Measurements from ENCODE around the gene NRP1. TPM values are rescaled to one million over a fixed set of nuclear protein-coding genes. Genes with fewer than 3 reads are reported as not detected.

Gene NRP1
- total and polyA plus RNA-seq, 2 of the 8 experiments (the other 6 are each of a cell fraction or from before 2014, with no cell fraction given) = 1.2 to 2.1 TPM

DNA sequence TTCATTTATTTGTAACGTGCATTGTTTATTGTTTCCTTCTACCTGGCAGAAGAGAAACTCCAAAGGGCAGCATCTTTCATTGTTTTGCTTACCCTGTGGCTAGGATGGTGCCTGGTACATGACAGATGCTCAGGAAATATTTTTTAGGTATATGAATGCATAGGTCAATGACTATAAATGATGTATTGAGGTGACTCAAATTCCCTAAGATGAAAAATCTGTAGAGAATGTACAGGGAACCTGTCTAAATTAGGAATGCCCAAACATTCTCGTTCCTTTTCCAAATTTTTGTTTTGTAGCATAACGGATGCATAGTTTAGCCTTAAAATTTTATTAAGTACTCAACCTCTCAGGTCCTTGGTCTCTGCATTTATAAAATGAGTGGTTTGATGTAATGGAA lies 71.6 kb downstream of the NRP1 start:
- Histone ChIP-seq H3K4me2 (ENCODE audit: insufficient read depth in 1 of 2, low read depth in 2 of 2, low read length in 2 of 2) (no peak overlapping the region), H2BK15ac (ENCODE audit: low read length) (no peak overlapping the region), H4K20me1 (replicated peaks in 1 of 2; ENCODE audit: control insufficient read depth in 1 of 2, insufficient read depth in 2 of 2, low read length in 2 of 2) (no peaks in the 10 kb centered on the region), H4K8ac (ENCODE audit: extremely low read depth, insufficient read depth, low read length) (no peak overlapping the region), H3K4me3 (ENCODE audit: extremely low read depth in 1 of 4, insufficient read depth in 2 of 4, low read depth in 3 of 4, low read length in 4 of 4) (no peak overlapping the region), H3K18ac (ENCODE audit: extremely low read depth, low read length) (no peak overlapping the region), H2BK5ac (ENCODE audit: low read depth, low read length) (no peak overlapping the region), H3K23me2 (ENCODE audit: low read depth, low read length) (no peaks in the 10 kb centered on the region), H3K9me3 (ENCODE audit: insufficient read depth in 2 of 2, low read depth in 1 of 2, low read length in 1 of 2) (no peaks in the 10 kb centered on the region), H4K91ac (replicated peaks; ENCODE audit: insufficient read length, low read length) (no peak overlapping the region), H3K56ac (replicated peaks; ENCODE audit: insufficient read length, low read depth, low read length) (no peak overlapping the region), H2AK5ac (ENCODE audit: low read depth, low read length) (no peak overlapping the region), H3K27ac (ENCODE audit: low read depth, low read length) (no peak overlapping the region), H3K27me3 (replicated peaks in 1 of 4; ENCODE audit: control insufficient read depth in 3 of 4, extremely low read depth in 1 of 4, insufficient read depth in 3 of 4, low read length in 3 of 4) (no peaks in the 10 kb centered on the region), H3K14ac (ENCODE audit: insufficient read length) (no peak overlapping the region), H3K23ac (ENCODE audit: insufficient read length) (no peak overlapping the region), H3K4ac (replicated peaks; ENCODE audit: insufficient read length, low read depth, low read length) (no peak overlapping the region), H3K36me3 (ENCODE audit: control insufficient read depth in 2 of 4, insufficient read depth in 4 of 4, low read length in 3 of 4) (no peaks in the 10 kb centered on the region), H2BK120ac (replicated peaks; ENCODE audit: low read depth, low read length) (no peak overlapping the region), H3K9ac (replicated peaks in 1 of 4; ENCODE audit: extremely low read depth in 1 of 4, low read depth in 3 of 4, low read length in 3 of 4) (no peak overlapping the region), H2BK20ac (ENCODE audit: low read length) (no peak overlapping the region), H2BK12ac (ENCODE audit: low read depth, low read length) (no peak overlapping the region), H3K79me1 (ENCODE audit: low read depth, low read length) (no peaks in the 10 kb centered on the region), H4K5ac (ENCODE audit: insufficient read length, low read depth, low read length) (no peak overlapping the region), H3K4me1 (replicated peaks in 1 of 4; ENCODE audit: control insufficient read depth in 3 of 4, insufficient read depth in 4 of 4, low read length in 3 of 4) (no peaks in the 10 kb centered on the region), H3K79me2 (ENCODE audit: control insufficient read depth in 1 of 2, insufficient read depth in 2 of 2, low read length in 2 of 2) (no peaks in the 10 kb centered on the region), H2AFZ (ENCODE audit: low read length) (no peak overlapping the region)
- FAIRE-seq (no peak), DNase-seq (ENCODE audit: low read depth in 1 of 2, low spot score in 2 of 2) (no peak)
- ChIA-PET CTCF (ENCODE audit: partially characterized antibody) (no interaction called here), POLR2A (ENCODE audit: partially characterized antibody) (no interaction called here)
- WGBS, 2 experiments (ENCODE audit: extremely low coverage in 1 of 2, insufficient coverage in 1 of 2, insufficient read length in 1 of 2, insufficient replicate concordance in 2 of 2, low coverage in 1 of 2, low lambda C conversion rate in 2 of 2, missing lambda C conversion rate in 1 of 2) = 90% methylated on average over 3 of the region's 3 CpGs; no CpG with 5 or more reads in 1 of the 2 experiments
- TF ChIP-seq KDM4A (IDR thresholded peaks at IDR 0.05; ENCODE audit: low read depth, low read length, severe bottlenecking) (no peak), POU5F1 (IDR thresholded peaks at IDR 0.05; ENCODE audit: low read depth, low read length) (no peak), CHD1 (IDR thresholded peaks at IDR 0.05; ENCODE audit: low read depth, low read length) (no peak), JUN (IDR thresholded peaks at IDR 0.05; ENCODE audit: low read depth, low read length) (no peak), SRF (IDR thresholded peaks at IDR 0.05; ENCODE audit: low read depth, low read length) (no peak), SIN3A (conservative IDR thresholded peaks at IDR 0.05 in 1 of 2, IDR thresholded peaks at IDR 0.05 in 1 of 2; ENCODE audit: low read depth in 1 of 2, low read length in 2 of 2) (no peak), JUND (IDR thresholded peaks at IDR 0.05; ENCODE audit: low read length) (no peak), SP1 (IDR thresholded peaks at IDR 0.05; ENCODE audit: low read depth, low read length) (no peak), EZH2 (IDR thresholded peaks at IDR 0.05; ENCODE audit: low read depth, low read length, severe bottlenecking) (no peak), SP2 (IDR thresholded peaks at IDR 0.05; ENCODE audit: low read length) (no peak)
- TF ChIP-seq, protein P1, sequence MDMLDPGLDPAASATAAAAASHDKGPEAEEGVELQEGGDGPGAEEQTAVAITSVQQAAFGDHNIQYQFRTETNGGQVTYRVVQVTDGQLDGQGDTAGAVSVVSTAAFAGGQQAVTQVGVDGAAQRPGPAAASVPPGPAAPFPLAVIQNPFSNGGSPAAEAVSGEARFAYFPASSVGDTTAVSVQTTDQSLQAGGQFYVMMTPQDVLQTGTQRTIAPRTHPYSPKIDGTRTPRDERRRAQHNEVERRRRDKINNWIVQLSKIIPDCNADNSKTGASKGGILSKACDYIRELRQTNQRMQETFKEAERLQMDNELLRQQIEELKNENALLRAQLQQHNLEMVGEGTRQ (IDR thresholded peaks at IDR 0.05; ENCODE audit: low read length) = no peak
